CMK (cell line): ENCODE results near the gene GDF11.

Experiments used
- DNase-seq: peaks from one replicate; pipeline ENCODE4 v3.0.0-alpha.2; 2010; ENCODE audit warnings: low read depth

Gene GDF11

DNA sequence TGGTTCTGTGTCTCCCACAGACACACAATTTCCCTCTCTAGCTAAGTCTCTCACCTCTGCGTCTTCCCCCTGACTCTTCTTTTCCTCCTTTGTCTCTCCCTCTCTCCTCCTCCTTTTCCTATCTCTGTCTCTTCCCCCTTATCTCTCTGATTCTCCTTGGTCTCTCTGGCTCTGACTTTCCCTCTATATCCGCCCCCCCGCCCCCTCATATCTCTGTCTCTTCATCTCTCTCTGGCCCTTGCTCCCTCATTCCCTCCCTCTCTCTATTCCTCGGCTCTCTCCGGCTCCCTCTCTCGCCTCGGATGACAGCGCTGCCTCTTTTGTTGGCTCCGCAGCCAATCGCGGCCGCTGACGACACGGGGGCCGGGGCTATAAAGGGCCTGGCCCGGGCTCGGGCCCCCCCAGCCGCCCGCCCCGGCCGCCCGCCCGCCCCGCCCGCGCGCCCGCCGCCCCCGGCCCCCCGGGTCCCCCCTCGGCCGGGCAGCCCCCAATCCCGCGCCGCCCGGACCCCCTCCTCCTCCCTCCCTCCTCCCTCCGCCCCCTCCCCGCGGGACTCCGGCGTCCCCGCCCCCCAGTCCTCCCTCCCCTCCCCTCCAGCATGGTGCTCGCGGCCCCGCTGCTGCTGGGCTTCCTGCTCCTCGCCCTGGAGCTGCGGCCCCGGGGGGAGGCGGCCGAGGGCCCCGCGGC is at the start of gene GDF11:
GDF11 (plus strand) TSS at position 404 of the 687 bp plus-strand sequence; CDS start at position 599, 195 bp downstream.
- no peak for DNase-seq

DNA sequence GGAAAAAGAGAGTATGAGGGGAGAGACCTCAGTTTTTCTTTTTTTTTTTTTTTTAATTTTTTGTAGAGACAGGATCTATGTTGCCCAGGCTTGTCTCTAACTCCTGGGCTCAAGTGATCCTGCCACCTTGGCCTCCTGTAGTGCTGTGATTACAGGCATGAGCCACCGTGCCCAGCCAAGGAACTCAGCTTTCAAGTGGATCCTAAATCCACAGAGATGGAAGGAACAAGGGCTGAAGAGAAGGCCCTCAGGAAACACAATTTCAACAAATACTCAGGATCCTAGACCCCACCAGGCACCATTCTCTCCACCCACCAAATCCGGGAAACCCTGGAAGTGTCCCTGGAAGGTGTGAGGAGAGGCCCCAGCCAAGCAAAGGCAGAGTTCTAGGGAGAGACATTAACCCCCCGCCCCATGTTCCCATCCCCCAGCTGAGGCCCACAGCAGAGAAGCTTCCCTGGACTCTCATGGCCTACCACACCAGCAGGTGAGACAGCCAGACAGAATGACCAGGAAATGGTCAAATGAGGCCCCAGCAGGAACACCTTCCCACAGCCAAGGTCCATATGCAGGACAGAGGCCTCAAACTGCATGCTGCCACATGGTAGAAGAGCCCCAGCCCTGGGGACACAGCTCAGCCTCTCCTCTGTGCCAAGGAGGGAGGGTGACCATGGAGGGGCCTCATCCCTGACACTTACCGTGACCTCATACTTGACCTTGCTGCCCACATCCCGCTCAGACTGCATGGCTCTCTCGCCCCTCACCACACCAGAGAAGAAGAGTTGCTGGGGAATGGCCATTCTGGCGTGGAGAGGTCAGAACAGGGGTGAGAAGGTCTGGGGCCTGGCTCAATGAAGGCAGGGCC is 49.4 kb upstream of the GDF11 start:
- no peak for DNase-seq

DNA sequence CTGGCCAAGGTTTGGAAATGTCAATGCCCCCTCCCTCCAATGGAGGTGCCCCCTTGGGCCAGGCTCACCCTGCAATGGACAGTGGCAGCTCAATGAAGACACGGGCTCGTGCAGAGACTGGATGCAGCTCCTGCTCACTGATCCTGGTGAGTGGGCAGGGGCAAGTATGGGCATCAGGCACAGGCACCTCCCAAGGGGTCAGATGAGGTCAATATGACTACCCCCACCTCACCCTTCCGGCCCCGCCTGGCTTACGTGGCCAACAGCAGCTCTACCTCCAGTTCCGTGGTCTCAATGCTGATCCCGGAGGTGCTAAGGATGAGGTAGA is 48.8 kb upstream of the GDF11 start:
- no peak for DNase-seq

DNA sequence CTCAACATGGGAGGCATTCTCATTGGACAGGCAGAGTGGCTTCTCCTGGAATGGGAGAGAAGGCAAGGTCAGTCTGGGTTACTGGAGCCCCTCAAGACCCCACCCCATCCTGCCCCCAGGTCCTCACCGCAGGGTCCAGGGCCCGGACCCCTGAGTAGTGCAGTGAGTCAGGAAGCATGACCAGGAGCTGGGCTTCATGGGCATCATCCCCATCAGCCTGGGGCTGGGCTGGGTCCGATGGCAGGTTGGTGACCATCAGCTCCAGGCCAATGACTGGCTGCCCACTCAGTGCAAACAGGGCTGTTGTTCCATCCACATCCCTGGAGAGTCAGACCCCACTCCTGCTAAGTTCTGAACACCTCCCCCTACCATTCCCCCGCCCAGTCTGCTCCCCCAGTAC is 48.3 kb upstream of the GDF11 start:
- DNase-seq, result no peak

GRCh38 chr12:55695349-55695748 is 47.6 kb upstream of the GDF11 start:
- peak; percentile 40 for DNase-seq

DNA sequence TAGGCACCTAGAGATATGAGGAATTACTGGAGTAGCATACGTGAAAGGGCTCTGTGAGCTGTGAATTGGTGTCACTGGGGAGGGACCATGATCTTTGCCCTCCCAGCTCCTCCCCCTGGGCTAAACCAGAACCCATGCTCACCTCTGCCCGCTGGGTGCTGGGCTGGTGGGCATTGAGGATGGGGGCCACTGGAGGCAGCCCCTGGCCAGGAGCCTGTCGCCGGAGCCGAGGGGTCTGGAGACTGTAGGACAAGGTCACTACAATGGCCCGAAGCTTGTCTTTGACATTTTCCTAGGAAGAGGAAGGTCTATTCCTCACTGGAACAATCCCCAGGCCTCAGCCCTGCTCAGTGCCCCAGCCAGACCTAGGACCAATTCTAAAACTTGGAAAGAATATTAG is 46.8 kb upstream of the GDF11 start:
- DNase-seq, result no peak

DNA sequence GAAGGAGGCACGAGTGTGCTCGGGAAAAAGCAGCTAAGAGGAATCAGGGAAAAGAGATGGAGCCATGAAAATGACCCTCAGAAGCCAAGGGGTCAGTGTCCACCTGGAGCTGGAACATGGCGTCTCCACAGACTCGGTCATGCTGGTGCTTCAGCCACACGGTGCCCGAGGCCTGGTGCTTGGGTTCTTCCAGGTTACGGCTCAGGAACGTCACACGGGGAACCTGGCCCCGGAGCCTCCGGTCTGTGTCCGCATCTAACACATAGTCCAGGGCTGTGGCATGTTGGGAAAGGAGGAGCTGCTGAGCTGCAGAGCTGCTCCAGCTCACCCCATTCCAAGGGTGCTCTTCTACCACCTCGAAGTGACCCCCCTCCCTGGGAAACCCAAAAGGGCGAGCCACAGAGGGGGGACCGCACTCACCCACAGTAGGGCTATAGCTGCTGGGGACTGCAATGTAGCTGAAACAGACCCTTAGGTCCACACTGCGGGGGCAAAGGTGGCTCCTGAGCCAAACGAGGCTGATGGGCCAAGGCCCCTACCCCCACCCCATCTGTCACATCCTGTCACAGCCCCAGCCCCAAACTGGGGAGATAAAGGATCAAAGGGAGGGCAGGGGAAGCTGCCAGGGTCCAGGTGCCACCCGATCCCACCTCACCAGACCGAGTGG is 46.0 kb upstream of the GDF11 start:
- DNase-seq, result no peak

DNA sequence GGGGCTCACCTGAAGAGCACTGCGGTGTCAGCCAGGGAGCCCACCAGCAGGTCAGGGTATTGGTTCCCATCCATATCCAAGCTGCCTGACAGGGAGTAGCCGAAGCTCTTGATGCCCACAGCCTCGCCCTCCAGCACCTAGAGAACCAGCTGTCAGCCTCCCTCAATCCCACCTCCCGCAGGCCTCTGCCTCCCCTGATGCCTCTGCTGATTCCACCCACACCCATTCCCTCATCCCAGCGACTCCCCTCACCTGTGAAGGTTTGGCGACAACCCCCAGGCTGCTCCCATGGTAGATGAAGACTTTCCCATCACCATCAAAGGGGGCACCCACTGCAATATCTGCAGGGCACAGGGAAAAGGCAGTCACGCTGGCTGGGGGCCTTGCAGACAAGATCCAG is 45.2 kb upstream of the GDF11 start:
- DNase-seq, result no peak

DNA sequence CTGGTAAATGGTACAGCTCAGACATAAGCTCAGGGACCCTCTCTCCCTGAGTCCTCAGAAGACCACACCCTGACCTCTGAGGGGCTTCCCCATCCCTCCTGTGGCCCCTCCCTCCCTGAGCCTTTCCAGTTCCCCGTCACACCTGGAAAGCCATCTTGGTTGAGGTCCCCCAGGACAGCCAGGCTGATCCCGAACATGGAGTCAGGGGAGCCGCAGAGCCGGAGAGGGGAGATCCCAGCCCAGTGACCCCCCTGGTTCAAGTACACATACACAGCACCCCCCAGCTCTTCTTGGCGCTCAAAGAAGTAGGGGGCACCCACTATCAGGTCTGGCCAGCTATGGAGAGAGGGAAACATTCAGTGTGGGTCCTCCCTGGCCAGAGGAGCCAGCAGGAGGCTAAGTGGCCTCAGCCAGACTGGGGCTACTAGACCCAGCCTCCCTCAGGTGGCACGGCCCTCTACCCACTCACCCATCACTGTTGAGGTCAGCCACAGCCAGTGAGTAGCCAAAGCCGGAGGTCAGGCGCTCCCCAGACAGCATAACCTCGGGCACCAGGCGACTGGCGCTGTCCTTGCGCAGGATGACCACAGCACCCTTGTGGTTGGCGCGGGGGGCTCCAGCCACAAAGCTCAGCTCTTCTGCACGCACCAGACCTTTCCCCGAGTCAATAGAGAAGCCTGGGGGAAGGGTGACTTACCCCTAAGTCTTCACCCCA is 44.5 kb upstream of the GDF11 start:
- no peak for DNase-seq

DNA sequence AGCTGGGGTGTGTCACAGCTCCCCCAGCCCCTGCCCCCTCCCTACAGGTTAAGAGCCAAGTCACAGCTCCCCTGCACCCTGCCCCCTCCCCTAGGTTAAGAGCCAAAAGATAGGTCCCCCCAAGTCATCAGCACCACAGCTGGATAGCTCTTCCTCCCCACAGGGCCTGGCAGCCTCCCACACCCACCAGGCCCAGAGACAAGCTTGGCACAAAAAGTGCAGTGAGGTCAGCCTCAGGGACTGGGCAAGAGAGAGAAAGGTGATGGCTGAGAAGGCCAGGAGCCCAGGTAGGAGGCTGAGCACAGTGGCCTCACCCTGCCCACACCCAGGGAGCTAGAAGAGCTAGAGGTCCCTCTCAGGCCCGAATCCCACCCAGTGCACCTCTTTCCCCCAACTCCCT is 44.0 kb upstream of the GDF11 start:
- no peak for DNase-seq

DNA sequence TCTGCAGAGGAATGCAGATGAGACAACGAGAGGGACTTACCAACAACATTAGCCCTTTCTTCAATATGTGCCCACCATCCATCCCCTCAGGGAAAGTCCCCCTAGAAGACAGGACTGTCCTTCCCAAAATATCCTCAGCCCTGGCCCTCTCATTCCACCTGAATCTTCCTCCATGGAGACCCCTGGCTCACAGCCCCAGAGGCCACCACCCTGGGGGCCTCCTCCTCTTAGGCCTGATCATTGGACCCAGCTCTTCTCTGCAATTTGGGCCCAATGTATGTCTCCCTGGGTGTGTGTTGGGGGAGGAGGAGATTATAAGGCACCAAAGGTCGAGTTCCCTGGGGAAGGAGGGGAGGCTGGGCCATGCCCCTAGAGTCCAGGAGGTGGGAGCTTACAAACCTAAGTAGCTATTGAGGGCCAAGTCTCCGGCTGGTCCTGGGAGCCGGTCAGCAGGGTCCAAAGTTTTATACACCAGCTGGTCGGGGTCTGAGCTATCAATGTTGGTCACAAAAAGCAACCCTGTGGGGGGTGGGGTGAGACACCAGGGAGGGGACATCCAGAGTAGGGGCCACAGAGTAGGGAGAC is 43.4 kb upstream of the GDF11 start:
- no peak for DNase-seq

- DNase-seq, result no peak
Observed at GRCh38 chr12:55700255-55701018, 42.5 kb upstream of the GDF11 start.

- no peak for DNase-seq
Observed at GRCh38 chr12:55702861-55703260, 40.1 kb upstream of the GDF11 start.

GRCh38 chr12:55703288-55703687 is 39.6 kb upstream of the GDF11 start:
- DNase-seq, result no peak

DNA sequence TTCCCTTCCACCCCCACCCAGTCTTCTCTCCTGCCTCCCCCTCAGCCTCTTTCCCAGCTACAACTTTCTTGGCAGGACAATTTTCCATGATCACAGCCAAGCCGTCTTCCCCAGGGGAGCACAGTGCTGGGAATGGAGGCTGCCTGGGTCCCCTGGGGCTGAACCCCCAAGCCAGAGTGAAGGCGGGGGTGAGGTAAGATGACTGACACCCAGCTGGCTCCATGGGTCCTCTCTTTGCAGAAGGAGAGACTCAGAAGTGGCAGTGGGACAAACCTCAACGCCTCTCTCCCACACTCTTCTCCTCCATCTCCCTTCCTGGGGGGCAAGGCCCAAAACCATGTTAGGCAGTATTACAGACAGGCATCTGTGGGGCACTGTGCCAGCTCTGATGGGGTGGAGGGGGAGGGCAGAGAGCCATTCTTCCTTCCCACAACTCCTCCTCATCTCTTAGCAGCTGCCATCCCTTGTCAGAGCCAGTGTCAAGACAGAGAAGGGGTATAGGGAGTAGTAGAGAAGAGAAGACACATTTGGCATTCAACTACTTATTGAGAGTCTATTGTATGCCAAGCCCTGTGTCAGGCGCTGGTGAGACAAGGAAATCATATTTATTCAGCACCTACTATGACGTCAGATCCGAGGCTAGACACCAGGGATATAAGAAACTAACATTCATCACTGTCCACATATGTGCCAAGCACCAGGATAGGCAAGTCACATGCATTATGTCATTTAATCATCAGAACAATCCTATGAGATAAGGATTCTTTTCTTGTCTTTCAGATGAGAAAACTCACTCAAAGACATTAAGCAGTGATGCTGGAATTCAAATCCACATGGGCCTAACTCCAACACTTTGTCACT is 38.8 kb upstream of the GDF11 start:
- DNase-seq, result no peak

DNA sequence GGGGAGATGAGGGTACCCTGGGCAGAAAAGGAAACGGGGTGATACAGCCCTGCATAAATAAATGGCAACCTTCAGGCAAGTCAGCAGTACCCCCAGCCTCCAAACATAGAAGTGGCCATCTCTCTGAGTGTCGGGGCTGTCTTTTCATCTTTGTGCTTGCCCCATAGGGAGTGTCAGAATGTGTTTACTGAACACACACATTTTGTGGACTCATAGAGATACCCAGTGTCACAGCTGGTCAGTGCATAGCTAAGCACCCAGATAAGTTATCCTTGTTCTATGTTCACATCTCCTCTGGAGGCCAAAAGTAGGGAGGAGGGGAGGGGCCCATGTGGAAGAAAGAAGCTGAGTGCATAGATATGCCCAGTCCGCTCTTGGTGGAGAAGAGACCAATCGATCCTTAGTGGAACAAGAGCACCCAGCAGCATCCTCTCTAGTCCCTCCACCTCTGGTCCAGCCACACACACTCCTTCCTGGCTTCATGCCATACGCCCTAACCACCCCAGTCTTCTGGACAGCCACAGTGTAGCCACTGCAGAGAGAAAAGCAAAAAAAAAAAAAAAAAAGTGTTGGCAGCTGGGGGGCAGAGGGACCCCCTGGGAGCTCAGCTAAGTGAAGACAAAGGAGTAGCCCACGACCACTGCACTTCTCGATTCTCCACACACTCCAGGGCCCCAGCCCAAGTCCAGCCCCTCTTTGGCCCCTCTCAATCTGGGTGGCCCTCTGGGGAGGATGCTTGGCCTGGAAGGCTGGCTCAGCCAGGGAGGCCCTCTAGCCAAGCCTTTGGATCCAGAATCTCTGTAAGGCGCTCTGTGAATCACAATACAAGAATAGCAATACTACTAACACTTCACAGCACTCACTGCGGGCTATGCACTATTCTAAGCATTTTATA is 37.9 kb upstream of the GDF11 start:
- DNase-seq, result no peak

GRCh38 chr12:55705782-55706402 is 37.0 kb upstream of the GDF11 start:
- no peak for DNase-seq

DNA sequence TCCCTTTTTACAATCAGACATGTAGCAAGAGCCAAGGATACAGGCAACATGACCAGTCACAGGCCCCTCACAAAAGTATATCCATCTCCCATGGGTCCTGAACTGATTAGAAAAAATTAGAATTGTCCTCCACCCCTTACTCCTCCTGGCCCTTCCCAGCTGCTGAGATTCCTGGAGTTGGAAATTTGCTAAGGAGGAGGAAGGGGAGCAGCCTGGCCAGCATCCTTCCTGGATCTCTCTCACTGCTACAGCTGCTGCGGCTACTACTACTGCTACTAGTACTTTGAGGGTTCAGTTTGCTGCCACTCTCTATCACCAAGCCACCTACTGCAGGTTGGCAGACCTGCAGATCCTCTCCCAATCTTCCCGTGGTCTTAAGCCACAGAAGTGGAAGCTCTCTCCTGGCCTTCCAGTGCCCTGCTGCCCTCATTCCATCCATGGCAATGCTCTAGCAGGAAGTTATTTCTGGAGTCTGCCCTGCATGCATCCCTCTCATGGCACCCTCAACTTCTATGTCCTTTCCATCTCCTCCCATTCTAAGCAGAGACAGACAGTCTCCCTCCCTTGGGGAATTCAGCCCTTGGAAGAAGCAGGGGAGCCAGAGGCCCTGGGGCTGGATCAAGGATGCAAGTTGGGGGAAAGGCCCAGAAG is 36.2 kb upstream of the GDF11 start:
- DNase-seq, result no peak
